ENCODE data around the gene NEK6. TPM values are rescaled to one million over a fixed set of nuclear protein-coding genes. Genes with fewer than 3 reads are reported as not detected.

NEK6 gene
- total RNA-seq, 2 experiments from 2014 or later = 7.0 to 8.0 TPM

DNA sequence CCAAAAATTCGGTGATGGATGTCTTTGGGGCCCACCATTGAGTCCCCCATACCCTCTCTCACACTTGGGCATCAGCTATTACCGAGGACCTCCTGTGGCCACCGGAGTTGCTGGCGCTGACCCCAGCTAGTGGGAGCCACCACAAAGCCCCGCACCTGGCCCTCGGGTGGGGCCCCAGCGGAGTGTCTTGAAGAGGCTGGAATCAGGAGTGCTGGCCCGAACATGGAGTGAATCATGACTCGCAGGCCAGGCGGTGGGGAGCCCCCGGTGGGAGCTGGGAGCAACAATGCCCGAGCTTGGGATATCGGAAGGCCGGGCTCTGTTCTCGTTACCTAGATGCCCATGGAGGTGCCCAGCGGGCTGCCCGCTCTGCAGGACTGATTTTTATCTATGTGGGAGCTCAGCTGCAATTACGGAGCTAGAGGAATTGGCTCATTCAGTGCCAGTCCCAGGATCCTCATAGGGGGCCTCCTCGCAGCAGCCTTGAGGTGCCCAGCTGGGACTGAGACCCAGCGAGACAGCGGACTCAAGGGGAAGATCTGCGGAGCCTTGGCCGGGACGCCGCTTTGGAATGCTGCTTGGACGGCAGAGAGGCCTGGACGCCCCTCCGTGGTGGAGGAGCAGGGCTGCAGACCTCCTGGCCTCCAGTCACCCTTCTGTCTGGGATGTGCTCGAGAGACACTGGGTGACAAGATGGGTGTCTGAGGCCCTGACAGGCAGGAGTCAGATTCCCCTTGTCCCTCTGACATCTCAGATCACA is 86.7 kb downstream of the NEK6 start:
- Mint-ChIP-seq H3K4me1 (no peaks in the 10 kb centered on the region), H3K27me3 (no peaks in the 10 kb centered on the region), H3K36me3 (ENCODE audit: low read depth) (no peaks in the 10 kb centered on the region), H3K4me3 (no peak overlapping the region), H3K27ac (no peak overlapping the region), H3K9me3 (no peaks in the 10 kb centered on the region)
- DNase-seq = no peak
- ChIA-PET CTCF (interaction anchor here (0.6 to 0.9 kb wide), 2 partner anchors 213 to 616 kb away, joined by 3 read pairs; no protein-coding TSS in a partner anchor), POLR2A (no interaction called here)

DNA sequence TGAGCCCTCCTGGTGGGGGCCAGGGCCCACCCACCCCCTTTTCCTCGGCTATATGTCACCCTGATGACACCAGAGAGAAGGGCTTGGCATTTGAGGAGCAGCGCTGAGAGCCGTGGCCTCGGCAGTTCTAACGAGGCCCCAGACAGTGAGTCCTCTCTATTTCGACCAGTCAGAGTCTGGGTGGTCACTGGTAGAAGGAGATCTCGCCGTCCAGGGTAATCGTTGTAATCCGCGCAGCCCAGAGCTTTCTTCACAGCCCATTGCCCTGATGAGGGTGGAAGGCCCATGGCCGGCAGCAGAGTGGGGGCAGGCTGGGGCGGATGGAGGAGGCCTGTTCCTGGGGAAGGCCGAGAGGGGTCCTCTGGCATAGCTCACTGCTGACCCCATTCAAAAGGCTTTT is 87.3 kb downstream of the NEK6 start:
- CTCF ChIA-PET = interaction anchor here (0.9 kb wide), 1 partner anchor 213 kb away, joined by 3 read pairs; no protein-coding TSS in a partner anchor
- H3K27ac Mint-ChIP-seq = no peak overlapping the region
- H3K4me1 Mint-ChIP-seq = no peaks in the 10 kb centered on the region
- POLR2A ChIA-PET = no interaction called here
- H3K27me3 Mint-ChIP-seq = no peaks in the 10 kb centered on the region
- H3K4me3 Mint-ChIP-seq = no peak overlapping the region
- no peaks in the 10 kb centered on the region for H3K9me3 Mint-ChIP-seq
- H3K36me3 Mint-ChIP-seq (ENCODE audit: low read depth) = no peaks in the 10 kb centered on the region
- no peak for DNase-seq

DNA sequence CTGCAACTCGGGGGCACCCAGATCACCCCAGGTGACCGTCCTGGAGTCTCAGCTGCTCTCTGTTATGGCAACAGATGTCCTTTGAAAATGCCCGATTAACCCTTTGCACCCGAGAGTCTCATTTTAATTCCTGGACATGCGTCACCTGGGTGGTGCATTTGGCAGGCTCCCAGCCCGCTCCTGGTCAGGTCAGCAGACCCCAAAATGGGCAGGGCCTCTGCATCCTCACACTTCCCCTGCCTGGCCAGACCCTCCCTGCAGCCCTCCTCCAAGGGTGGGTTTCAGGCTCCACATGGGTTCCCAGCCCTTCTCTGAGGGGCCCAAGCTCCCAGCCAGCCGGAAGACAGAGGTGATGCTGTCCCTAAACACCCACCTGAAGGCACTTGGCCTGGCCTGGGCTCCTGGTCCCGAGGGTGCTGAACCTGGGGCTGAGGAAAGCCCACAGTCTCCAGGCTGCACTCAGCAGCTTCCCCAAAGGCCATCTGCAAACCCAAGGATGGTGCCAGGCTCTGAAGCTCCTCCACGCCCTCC is 88.1 kb downstream of the NEK6 start:
- Mint-ChIP-seq H3K4me1 (no peaks in the 10 kb centered on the region), H3K9me3 (no peaks in the 10 kb centered on the region), H3K27me3 (no peaks in the 10 kb centered on the region), H3K27ac (no peak overlapping the region), H3K4me3 (no peak overlapping the region), H3K36me3 (ENCODE audit: low read depth) (no peaks in the 10 kb centered on the region)
- ChIA-PET CTCF (no interaction called here), POLR2A (no interaction called here)
- no peak for DNase-seq

DNA sequence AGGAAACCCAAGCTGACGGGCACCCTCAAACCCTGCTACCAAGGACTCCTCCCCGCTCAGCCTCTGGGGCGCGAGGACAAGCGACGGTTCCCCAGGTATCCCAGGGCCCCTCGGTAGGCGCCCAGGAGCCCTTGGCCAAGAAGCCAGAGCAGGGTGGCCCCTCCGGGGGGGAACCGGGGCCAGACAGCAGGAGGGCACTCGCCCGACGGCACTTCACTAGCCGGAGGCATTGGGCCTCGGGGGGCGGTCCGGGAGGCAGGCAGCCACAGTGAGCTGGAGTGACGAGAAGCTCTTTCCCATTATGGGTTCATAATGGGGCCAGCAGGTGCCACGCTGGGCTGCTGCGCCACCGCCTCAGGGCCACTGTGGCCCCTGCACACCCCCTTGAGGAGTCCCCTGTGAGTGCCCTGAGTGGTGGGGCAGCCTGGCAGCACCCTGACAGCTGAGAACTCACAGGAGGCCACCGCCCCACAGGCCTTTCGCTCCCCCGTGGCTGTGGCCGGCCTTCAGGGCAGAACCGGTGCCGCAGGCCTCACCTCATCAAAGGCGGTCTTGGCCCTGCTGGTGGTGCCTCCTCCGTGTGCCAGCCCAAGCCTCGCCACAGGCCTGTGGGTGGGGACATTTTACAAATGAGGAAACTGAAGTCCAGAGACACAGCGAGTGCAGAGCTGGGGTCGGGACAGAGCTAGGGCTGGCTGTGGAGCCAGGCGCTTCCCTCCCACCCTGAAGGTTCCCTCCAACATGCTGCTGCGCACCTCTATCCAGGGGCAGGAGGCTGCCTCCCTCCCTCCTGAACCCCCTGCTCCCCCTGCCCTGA is 88.8 kb downstream of the NEK6 start:
- no peaks in the 10 kb centered on the region for H3K4me1 Mint-ChIP-seq
- H3K9me3 Mint-ChIP-seq = no peaks in the 10 kb centered on the region
- POLR2A ChIA-PET = no interaction called here
- H3K4me3 Mint-ChIP-seq = no peak overlapping the region
- CTCF ChIA-PET = interaction anchor here (0.6 to 1.4 kb wide), 3 partner anchors 19 to 653 kb away, joined by 3 to 4 read pairs (median 3); no protein-coding TSS in a partner anchor
- no peak for DNase-seq
- no peak overlapping the region for H3K27ac Mint-ChIP-seq
- peaks cover 2% of the 10 kb centered on the region for H3K36me3 Mint-ChIP-seq (ENCODE audit: low read depth)
- H3K27me3 Mint-ChIP-seq = no peaks in the 10 kb centered on the region

DNA sequence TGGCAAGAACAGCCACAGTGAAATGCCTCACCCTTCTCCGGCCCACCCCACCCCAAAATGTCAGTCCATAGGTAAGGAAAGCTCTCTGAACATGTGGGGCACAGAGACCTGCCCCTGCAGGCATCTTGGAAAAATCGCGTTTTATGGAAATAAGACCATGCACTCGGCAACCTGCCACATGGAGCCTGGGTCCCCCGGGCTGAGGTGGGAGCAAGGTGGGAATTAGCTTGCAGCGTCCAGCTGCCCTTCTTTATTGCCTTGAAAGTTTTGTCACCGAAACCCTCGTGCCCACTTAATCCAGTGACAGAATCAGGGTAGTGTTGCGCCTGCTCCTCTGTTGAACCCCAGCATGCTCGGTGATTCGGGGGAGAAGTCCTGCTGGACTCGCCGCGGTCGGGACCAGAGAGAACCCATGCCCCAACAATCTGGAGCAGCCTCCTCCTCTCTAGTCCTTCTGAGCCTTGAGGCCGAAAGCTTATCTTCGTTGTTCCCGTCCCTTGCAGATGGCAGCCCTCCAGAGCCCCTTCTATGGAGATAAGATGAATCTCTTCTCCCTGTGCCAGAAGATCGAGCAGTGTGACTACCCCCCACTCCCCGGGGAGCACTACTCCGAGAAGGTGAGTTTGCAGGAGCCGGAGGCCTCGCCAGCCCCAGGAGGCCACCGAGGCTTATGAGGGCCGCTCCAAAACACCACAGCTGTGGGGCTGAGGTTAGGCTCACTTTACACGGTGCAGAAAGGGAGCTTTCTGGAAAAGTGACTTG is 89.6 kb downstream of the NEK6 start:
- Mint-ChIP-seq H3K9me3 (no peaks in the 10 kb centered on the region), H3K4me3 (no peak overlapping the region), H3K36me3 (ENCODE audit: low read depth) (peaks cover 9% of the 10 kb centered on the region), H3K27me3 (no peaks in the 10 kb centered on the region), H3K27ac (no peak overlapping the region), H3K4me1 (no peaks in the 10 kb centered on the region)
- no peak for DNase-seq
- ChIA-PET POLR2A (no interaction called here), CTCF (interaction anchor here (0.6 to 1.4 kb wide), 2 partner anchors 18 to 25 kb away, joined by 3 to 4 read pairs; no protein-coding TSS in a partner anchor)

DNA sequence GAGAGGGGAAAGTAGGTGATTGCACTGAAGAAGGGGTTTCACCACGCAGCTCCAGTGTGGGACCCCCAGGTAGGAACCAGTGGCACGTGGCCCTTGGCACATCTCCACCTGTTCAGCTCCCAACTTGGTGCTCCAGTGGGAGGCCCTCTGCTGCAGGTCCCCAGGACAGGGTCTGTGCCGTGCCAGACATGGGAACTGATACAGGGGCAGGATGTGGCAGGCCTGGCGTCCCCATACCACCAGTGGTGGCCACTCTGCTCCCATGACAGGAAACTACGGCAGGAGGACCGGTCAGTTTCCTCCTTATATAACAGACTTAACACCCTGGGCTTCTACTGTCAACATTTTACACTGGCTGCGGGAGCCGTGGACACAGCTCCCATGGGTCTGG is 90.2 kb downstream of the NEK6 start:
- no peak overlapping the region for H3K4me3 Mint-ChIP-seq
- POLR2A ChIA-PET = no interaction called here
- H3K27ac Mint-ChIP-seq = no peak overlapping the region
- DNase-seq = no peak
- CTCF ChIA-PET = interaction anchor here (0.6 kb wide), 1 partner anchor 24 kb away, joined by 3 read pairs; no protein-coding TSS in a partner anchor
- H3K9me3 Mint-ChIP-seq = no peaks in the 10 kb centered on the region
- H3K27me3 Mint-ChIP-seq = no peaks in the 10 kb centered on the region
- H3K4me1 Mint-ChIP-seq = no peaks in the 10 kb centered on the region
- H3K36me3 Mint-ChIP-seq (ENCODE audit: low read depth) = peaks cover 13% of the 10 kb centered on the region

DNA sequence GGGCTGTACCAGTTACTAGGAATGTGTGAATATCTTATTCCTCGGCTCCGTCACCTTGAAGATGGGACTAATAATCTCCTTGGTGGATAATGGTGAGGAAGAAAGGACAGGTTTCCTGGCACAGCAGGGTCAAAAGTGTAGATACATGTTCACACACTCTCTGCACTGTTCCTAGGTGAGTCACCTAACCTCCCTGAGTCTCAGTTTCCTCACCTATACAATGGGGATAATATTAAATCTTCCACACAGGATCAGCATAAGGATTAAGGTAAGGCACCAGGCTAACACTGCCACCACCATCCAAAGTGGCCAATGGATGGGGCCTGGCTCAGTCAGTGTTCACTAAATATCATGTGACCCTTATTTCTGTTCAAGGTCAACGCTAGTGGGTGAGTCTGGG is 90.6 kb downstream of the NEK6 start:
- ChIA-PET POLR2A (no interaction called here), CTCF (no interaction called here)
- no peak overlapping the region for H3K27ac Mint-ChIP-seq

DNA sequence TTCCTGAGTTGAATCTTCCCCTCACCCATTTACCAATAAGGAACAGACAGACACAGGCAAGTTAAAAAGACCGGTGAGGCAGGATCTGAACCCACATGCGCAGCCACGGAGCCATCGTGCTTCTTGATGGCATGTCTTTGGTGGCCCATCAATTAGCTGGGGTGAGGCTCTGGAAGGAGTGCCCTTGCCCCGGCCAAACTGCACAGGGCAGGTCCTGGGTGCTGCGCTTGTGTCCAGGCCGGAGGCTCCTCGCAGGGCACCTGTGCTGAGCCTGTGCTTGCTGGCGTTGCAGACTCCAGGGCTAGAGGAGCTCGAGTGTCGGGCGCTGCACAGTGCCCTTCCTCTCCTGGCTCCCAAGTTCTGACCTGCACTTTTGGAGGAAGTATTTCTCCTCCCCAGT is 91.1 kb downstream of the NEK6 start:
- ChIA-PET CTCF (no interaction called here), POLR2A (no interaction called here)
- H3K4me1 Mint-ChIP-seq = no peaks in the 10 kb centered on the region
- peaks cover 13% of the 10 kb centered on the region for H3K36me3 Mint-ChIP-seq (ENCODE audit: low read depth)
- no peak for DNase-seq
- no peaks in the 10 kb centered on the region for H3K27me3 Mint-ChIP-seq
- no peak overlapping the region for H3K27ac Mint-ChIP-seq
- no peak overlapping the region for H3K4me3 Mint-ChIP-seq
- no peaks in the 10 kb centered on the region for H3K9me3 Mint-ChIP-seq

More for the DNA sequence above, 90.6 kb downstream of the NEK6 start:
- no peak for DNase-seq
- Mint-ChIP-seq H3K4me1 (no peaks in the 10 kb centered on the region), H3K4me3 (no peak overlapping the region), H3K9me3 (no peaks in the 10 kb centered on the region), H3K27me3 (no peaks in the 10 kb centered on the region), H3K36me3 (ENCODE audit: low read depth) (peaks cover 13% of the 10 kb centered on the region)

DNA sequence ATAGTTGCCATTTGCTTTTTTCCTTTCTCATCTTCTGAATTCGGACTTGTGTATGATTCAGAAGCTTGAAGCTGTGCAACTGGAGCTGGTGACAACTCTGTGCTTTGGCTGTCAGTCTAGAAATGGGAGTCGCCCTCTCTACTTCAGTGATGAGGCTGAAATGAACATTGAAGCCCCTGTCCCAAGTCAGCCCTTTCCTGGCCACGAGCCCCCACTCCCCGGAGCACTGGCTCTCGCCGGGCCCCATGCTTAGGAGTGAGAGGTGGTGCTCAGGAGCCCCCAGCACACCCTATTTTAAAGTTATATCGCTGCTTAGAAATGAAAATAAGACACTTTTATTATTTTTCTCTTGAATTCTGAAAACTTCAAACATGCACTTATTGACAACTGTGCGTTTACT is 91.5 kb downstream of the NEK6 start:
- no peaks in the 10 kb centered on the region for H3K27me3 Mint-ChIP-seq
- H3K36me3 Mint-ChIP-seq (ENCODE audit: low read depth) = peaks cover 13% of the 10 kb centered on the region
- no peak overlapping the region for H3K27ac Mint-ChIP-seq
- no peaks in the 10 kb centered on the region for H3K9me3 Mint-ChIP-seq
- no peak for DNase-seq
- no peak overlapping the region for H3K4me3 Mint-ChIP-seq
- no peaks in the 10 kb centered on the region for H3K4me1 Mint-ChIP-seq
- ChIA-PET CTCF (no interaction called here), POLR2A (no interaction called here)

DNA sequence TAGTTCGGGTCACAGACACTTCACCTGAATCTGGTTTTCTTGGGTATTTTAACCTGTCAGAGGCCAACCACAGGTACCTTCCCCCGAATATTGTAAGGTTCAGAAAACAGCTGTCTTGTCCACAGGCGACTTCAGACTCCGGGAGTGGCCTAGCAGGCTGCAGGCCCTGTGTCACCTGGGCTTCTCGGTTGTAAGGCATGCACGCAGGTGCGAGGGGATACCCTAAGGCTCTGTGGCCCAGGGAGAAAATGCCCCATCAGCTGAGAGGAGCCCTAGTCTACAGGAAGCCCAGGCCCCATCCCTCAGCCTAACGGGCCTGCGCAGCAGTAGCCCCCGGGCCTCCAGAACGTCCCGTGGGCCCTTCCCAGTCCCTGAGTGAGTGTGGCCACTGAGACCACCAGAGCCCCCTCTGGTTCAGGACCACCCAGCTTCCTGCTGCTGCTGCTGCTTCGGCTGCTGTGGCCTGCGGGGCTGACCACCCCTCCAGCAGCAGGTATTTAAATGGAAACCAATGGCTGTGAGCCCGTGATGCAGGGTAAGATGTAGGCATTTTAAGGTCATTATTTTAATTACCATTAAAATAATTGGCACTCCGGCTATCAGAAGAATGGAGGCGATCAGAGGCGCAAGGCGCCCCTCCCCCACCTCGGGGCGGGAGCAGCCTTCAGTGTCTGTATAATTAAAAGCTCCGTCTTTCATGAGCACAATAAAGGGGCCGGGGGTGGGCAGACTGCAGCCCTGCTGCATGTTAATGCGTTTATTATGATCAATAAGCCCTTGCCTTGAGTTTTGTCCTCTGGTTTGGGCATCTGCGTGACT is 92.1 kb downstream of the NEK6 start:
- H3K27me3 Mint-ChIP-seq = no peaks in the 10 kb centered on the region
- no peak overlapping the region for H3K4me3 Mint-ChIP-seq
- H3K36me3 Mint-ChIP-seq (ENCODE audit: low read depth) = peaks cover 13% of the 10 kb centered on the region
- DNase-seq = no peak
- ChIA-PET POLR2A (no interaction called here), CTCF (no interaction called here)
- H3K4me1 Mint-ChIP-seq = no peaks in the 10 kb centered on the region
- no peaks in the 10 kb centered on the region for H3K9me3 Mint-ChIP-seq
- H3K27ac Mint-ChIP-seq = no peak overlapping the region

DNA sequence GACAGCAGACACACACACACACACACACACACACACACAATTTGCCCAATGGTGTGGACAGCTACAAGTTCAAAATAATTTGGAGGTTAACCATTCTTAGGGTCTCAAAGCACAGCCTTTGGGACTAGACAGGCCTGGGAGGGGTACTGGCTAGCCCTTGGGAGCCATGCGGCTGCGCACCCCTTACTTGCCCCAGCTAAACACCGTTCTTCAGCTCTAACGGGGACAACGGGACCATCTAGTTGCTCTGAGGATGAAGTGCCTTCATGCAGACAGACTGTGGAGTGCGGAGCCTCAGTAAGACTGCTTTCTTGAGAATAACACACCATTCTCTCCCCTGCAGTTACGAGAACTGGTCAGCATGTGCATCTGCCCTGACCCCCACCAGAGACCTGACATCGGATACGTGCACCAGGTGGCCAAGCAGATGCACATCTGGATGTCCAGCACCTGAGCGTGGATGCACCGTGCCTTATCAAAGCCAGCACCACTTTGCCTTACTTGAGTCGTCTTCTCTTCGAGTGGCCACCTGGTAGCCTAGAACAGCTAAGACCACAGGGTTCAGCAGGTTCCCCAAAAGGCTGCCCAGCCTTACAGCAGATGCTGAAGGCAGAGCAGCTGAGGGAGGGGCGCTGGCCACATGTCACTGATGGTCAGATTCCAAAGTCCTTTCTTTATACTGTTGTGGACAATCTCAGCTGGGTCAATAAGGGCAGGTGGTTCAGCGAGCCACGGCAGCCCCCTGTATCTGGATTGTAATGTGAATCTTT is 92.9 kb downstream of the NEK6 start:
- H3K27ac Mint-ChIP-seq = no peak overlapping the region
- ChIA-PET POLR2A (no interaction called here), CTCF (no interaction called here)
- H3K36me3 Mint-ChIP-seq (ENCODE audit: low read depth) = peaks cover 13% of the 10 kb centered on the region
- H3K9me3 Mint-ChIP-seq = no peaks in the 10 kb centered on the region
- H3K27me3 Mint-ChIP-seq = no peaks in the 10 kb centered on the region
- H3K4me1 Mint-ChIP-seq = no peaks in the 10 kb centered on the region
- DNase-seq = no peak
- no peak overlapping the region for H3K4me3 Mint-ChIP-seq

Measured in activated CD4-positive, alpha-beta T cell treated with anti-CD3 and anti-CD28 coated beads, Interleukin-2, amount 10 ng/mL, durations not matched to agents 7 days and 5 days (primary cell).